Osteoblast (primary cell): ENCODE results near the gene ADAM22. TPM values are rescaled to one million over a fixed set of nuclear protein-coding genes. Genes with fewer than 3 reads are reported as not detected.

Experiments used
- DNase-seq: peaks from one replicate; pipeline ENCODE4 v3.0.0; 2011; ENCODE audit warnings: low spot score, mixed read lengths; ENCODE audit not compliant: insufficient read length; ENCODE audit errors: missing footprints
- H2AFZ ChIP-seq: 2 replicates; pipeline ENCODE4 v1.6.0; 2011; ENCODE audit warnings: mild to moderate bottlenecking, low read length
- H3K27ac ChIP-seq: 2 replicates; pipeline ENCODE4 v1.5.1; 2011; ENCODE audit warnings: mild to moderate bottlenecking, low read depth, low read length, moderate library complexity
- H3K27me3 ChIP-seq: 2 replicates; pipeline ENCODE4 v1.6.0; 2012; ENCODE audit warnings: mild to moderate bottlenecking, control low read depth, inconsistent platforms, low read length, moderate library complexity; ENCODE audit not compliant: insufficient read depth
- H3K36me3 ChIP-seq: 2 replicates; pipeline ENCODE4 v1.5.1; 2011; ENCODE audit warnings: mild to moderate bottlenecking, low read length, control low read depth, moderate library complexity; ENCODE audit not compliant: insufficient read depth
- H3K4me1 ChIP-seq: 2 replicates; pipeline ENCODE4 v1.5.1; 2011; ENCODE audit warnings: mild to moderate bottlenecking, low read length, control low read depth, moderate library complexity; ENCODE audit not compliant: insufficient read depth
- H3K4me2 ChIP-seq: 2 replicates; pipeline ENCODE4 v1.6.0; 2011; ENCODE audit warnings: mild to moderate bottlenecking, low read length; ENCODE audit not compliant: insufficient read depth
- H3K4me3 ChIP-seq: fragments of 200-600 bp; sonication (generic); 3 replicates; pipeline ENCODE4 v1.5.1; 2012; ENCODE audit warnings: mild to moderate bottlenecking, low read length, inconsistent platforms; ENCODE audit not compliant: insufficient read depth
- H3K79me2 ChIP-seq: 2 replicates; pipeline ENCODE4 v1.6.0; 2012; ENCODE audit warnings: mild to moderate bottlenecking, low read length, control low read depth, inconsistent platforms; ENCODE audit not compliant: insufficient read depth
- H3K9me3 ChIP-seq: 2 replicates; pipeline ENCODE4 v1.5.1; 2011; ENCODE audit warnings: low read depth, low read length, control low read depth
- H4K20me1 ChIP-seq: 2 replicates; pipeline ENCODE4 v1.6.0; 2012; ENCODE audit warnings: mild to moderate bottlenecking, low read length, control low read depth; ENCODE audit not compliant: insufficient read depth
- total RNA-seq: library from RNA; depleted of rRNA; stranded (reverse); fragments of >200 nt; gene quantifications from 2 replicates; pipeline ENCODE4 v1.2.3, GENCODE V29; 2012
- TF ChIP-seq, protein P1 (sequence below): IDR thresholded peaks from 2 replicates; pipeline ENCODE4 v1.5.1; 2011; ENCODE audit warnings: mild to moderate bottlenecking, low read depth, low read length, moderate library complexity; ENCODE audit errors: extremely low read depth

The ADAM22 gene
- total RNA-seq, 1 donor, result 0.36 TPM

- H3K27me3 ChIP-seq, result no peaks in the 10 kb centered on the region
- no peaks in the 10 kb centered on the region for H3K9me3 ChIP-seq
- no peaks in the 10 kb centered on the region for H3K4me1 ChIP-seq
- no peak overlapping the region for H3K4me2 ChIP-seq
- H2AFZ ChIP-seq, result no peak overlapping the region
- no peak overlapping the region for H3K27ac ChIP-seq
- TF ChIP-seq, protein P1, sequence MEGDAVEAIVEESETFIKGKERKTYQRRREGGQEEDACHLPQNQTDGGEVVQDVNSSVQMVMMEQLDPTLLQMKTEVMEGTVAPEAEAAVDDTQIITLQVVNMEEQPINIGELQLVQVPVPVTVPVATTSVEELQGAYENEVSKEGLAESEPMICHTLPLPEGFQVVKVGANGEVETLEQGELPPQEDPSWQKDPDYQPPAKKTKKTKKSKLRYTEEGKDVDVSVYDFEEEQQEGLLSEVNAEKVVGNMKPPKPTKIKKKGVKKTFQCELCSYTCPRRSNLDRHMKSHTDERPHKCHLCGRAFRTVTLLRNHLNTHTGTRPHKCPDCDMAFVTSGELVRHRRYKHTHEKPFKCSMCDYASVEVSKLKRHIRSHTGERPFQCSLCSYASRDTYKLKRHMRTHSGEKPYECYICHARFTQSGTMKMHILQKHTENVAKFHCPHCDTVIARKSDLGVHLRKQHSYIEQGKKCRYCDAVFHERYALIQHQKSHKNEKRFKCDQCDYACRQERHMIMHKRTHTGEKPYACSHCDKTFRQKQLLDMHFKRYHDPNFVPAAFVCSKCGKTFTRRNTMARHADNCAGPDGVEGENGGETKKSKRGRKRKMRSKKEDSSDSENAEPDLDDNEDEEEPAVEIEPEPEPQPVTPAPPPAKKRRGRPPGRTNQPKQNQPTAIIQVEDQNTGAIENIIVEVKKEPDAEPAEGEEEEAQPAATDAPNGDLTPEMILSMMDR, result no peak
- no peaks in the 10 kb centered on the region for H3K36me3 ChIP-seq
- no peaks in the 10 kb centered on the region for H3K79me2 ChIP-seq
- H4K20me1 ChIP-seq, result no peaks in the 10 kb centered on the region
- no peak overlapping the region for H3K4me3 ChIP-seq
- DNase-seq, result no peak
Measured at GRCh38 chr7:88073626-88074025, 139.6 kb downstream of the ADAM22 start.

GRCh38 chr7:88075216-88075615, 141.2 kb downstream of the ADAM22 start:
- H3K36me3 ChIP-seq, result no peaks in the 10 kb centered on the region
- no peaks in the 10 kb centered on the region for H3K4me1 ChIP-seq
- H3K4me2 ChIP-seq, result no peak overlapping the region
- H3K27me3 ChIP-seq, result no peaks in the 10 kb centered on the region
- H3K79me2 ChIP-seq, result no peaks in the 10 kb centered on the region
- DNase-seq, result no peak
- H4K20me1 ChIP-seq, result no peaks in the 10 kb centered on the region
- no peak overlapping the region for H3K4me3 ChIP-seq
- TF ChIP-seq, protein P1, result no peak
- no peaks in the 10 kb centered on the region for H3K9me3 ChIP-seq
- H2AFZ ChIP-seq, result no peak overlapping the region
- H3K27ac ChIP-seq, result no peak overlapping the region

DNA sequence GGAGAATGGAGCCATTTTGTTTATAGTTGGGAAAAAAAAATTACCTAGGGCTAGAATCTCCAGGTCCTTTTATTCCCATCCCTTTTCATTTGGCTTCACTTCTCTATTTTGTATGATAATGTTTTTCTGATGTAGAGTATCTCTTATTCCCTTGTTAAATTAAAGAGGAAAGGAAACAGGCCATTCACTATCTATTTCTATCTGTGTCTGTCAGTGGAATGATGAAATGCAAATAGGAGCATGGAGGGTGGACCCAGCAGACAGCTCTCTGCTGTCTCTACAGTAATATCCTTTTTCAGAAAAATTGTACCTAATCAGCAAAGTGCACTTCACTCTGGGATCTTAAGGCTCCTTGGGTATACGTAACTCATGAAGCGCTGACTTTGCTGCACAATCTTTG, 149.8 kb downstream of the ADAM22 start:
- Histone ChIP-seq H3K4me2 (no peak overlapping the region), H4K20me1 (no peaks in the 10 kb centered on the region), H3K4me1 (no peaks in the 10 kb centered on the region), H2AFZ (no peak overlapping the region), H3K36me3 (no peaks in the 10 kb centered on the region), H3K9me3 (no peaks in the 10 kb centered on the region), H3K79me2 (no peaks in the 10 kb centered on the region), H3K4me3 (no peak overlapping the region), H3K27ac (no peak overlapping the region), H3K27me3 (no peaks in the 10 kb centered on the region)
- no peak for DNase-seq
- TF ChIP-seq, protein P1, result no peak

GRCh38 chr7:88089561-88089960, 155.5 kb downstream of the ADAM22 start:
- Histone ChIP-seq H2AFZ (no peak overlapping the region), H3K4me1 (no peaks in the 10 kb centered on the region), H3K27me3 (no peaks in the 10 kb centered on the region), H3K27ac (no peak overlapping the region), H3K4me2 (no peak overlapping the region), H3K79me2 (no peaks in the 10 kb centered on the region), H3K4me3 (no peak overlapping the region), H3K36me3 (no peaks in the 10 kb centered on the region), H4K20me1 (no peaks in the 10 kb centered on the region), H3K9me3 (no peaks in the 10 kb centered on the region)
- TF ChIP-seq, protein P1, result no peak
- DNase-seq, result no peak
